Lower lobe of right lung (tissue), 2 donors: ENCODE data around the gene HS6ST3. TPM values are rescaled to one million over a fixed set of nuclear protein-coding genes. Genes with fewer than 3 reads are reported as not detected.

ENCODE experiments used
- ATAC-seq, 2 donors: fragments of 200-7000 bp; cut with Tn5 transposase; one replicate each; pipeline ENCODE4 v1.9.1; 2020 to 2022; ENCODE audit warnings: mild to moderate bottlenecking in 2 of 2, moderate library complexity in 2 of 2
- DNase-seq: peaks from one replicate; pipeline ENCODE4 v3.0.0-alpha.2; 2020
- H3K27ac ChIP-seq: fragments of 200-600 bp; one replicate; pipeline ENCODE4 v1.8.0; 2022
- H3K27me3 ChIP-seq: fragments of 200-600 bp; one replicate; pipeline ENCODE4 v1.8.0; 2022; ENCODE audit warnings: low read depth
- H3K36me3 ChIP-seq: fragments of 200-600 bp; one replicate; pipeline ENCODE4 v1.8.0; 2022; ENCODE audit warnings: mild to moderate bottlenecking
- H3K4me1 ChIP-seq: fragments of 200-600 bp; one replicate; pipeline ENCODE4 v1.8.0; 2022
- H3K4me3 ChIP-seq: fragments of 200-600 bp; one replicate; pipeline ENCODE4 v1.8.0; 2022; ENCODE audit warnings: mild to moderate bottlenecking
- H3K9me3 ChIP-seq: fragments of 200-600 bp; one replicate; pipeline ENCODE4 v1.8.0; 2022
- CTCF ChIP-seq: fragments of 200-600 bp; IDR thresholded peaks from one replicate; pipeline ENCODE4 v1.8.0; 2022; ENCODE audit warnings: antibody characterized with exemption, mild to moderate bottlenecking
- intact Hi-C: fragments of 100-400 bp; cut with DNase I; formaldehyde crosslinking; loops from one replicate; pipeline ENCODE4 v1.11.0; 2022
- total RNA-seq: library from RNA; stranded (reverse); fragmentation: NEBNext Ultra II Directional; extraction: Animal tissue kit (Norgen Biotek cat#: 25700); gene quantifications from one replicate; pipeline ENCODE4 v1.2.1, GENCODE V29; 2021
- donor health status: DM: no; HTN: yes; CAD: no; lungs with severe emphysema.

Gene HS6ST3
- total RNA-seq, 1 donor from 2014 or later, result 0.06 TPM

- H3K4me3 ChIP-seq, result no peak overlapping the region
- H3K9me3 ChIP-seq, result no peaks in the 10 kb centered on the region
- H3K27me3 ChIP-seq, result no peaks in the 10 kb centered on the region
- DNase-seq, result no peak
- TF ChIP-seq CTCF, result no peak
- intact Hi-C loops, result no loop called here
- H3K36me3 ChIP-seq, result no peaks in the 10 kb centered on the region
- no peak overlapping the region for H3K27ac ChIP-seq
- no peak for ATAC-seq
- no peaks in the 10 kb centered on the region for H3K4me1 ChIP-seq
These were observed 620.4 kb downstream of the HS6ST3 start for GRCh38 chr13:96710166-96710862.

GRCh38 chr13:96720446-96720845 lies 630.5 kb downstream of the HS6ST3 start:
- H3K4me1 ChIP-seq, result no peaks in the 10 kb centered on the region
- intact Hi-C loops, result no loop called here
- no peak for ATAC-seq
- H3K27ac ChIP-seq, result no peak overlapping the region
- DNase-seq, result no peak
- no peaks in the 10 kb centered on the region for H3K27me3 ChIP-seq
- H3K4me3 ChIP-seq, result no peak overlapping the region
- H3K9me3 ChIP-seq, result no peaks in the 10 kb centered on the region
- H3K36me3 ChIP-seq, result no peaks in the 10 kb centered on the region
- TF ChIP-seq CTCF, result no peak

DNA sequence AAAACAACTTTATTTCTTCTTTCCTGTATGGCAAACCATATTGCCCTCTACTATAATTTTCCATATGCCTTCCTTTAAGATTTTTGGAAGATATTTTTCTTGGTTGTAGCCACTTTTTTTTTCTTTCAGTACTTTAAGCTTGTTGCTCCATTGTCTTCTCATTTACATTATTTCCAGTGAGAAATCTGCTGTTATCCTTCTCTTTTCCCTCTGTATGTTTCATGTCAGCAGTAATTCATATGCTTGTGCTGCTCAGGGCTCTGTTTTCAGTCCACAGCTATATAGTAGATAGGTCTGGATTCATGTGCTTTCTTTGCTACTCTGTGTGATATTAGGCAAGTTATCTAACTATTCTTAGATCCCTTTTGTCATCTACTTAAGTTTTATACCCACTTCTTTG lies 636.7 kb downstream of the HS6ST3 start:
- ATAC-seq (no peak), DNase-seq (no peak)
- TF ChIP-seq CTCF, result no peak
- intact Hi-C loops, result no loop called here
- no peak overlapping the region for H3K4me3 ChIP-seq
- no peaks in the 10 kb centered on the region for H3K36me3 ChIP-seq
- no peaks in the 10 kb centered on the region for H3K9me3 ChIP-seq
- H3K27me3 ChIP-seq, result no peaks in the 10 kb centered on the region
- no peaks in the 10 kb centered on the region for H3K4me1 ChIP-seq
- H3K27ac ChIP-seq, result no peak overlapping the region

- intact Hi-C loops, result no loop called here
- no peaks in the 10 kb centered on the region for H3K9me3 ChIP-seq
- TF ChIP-seq CTCF, result no peak
These were observed 638.6 kb downstream of the HS6ST3 start for GRCh38 chr13:96728463-96728862.

DNA sequence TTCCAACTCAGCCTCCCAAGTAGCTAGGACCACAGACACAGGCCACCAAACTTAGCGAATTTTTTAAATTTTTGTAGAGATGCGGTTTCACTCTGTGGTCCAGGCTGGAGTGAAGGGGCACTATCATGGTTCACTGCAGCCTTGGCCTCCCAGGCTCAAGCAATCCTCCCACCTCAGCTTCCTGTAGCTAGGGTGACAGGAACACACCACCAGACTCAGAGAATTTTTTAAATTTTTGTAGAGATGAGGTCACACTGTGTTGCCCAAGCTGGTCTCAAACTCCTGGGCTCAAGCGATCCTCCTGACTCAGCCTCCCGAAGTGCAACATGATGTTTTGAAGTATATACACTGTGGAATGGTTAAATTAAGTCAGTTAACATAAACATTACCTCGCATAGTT lies 640.8 kb downstream of the HS6ST3 start:
- DNase-seq (no peak), ATAC-seq (no peak)
- no peaks in the 10 kb centered on the region for H3K9me3 ChIP-seq
- TF ChIP-seq CTCF, result no peak
- H3K4me1 ChIP-seq, result no peaks in the 10 kb centered on the region
- H3K4me3 ChIP-seq, result no peak overlapping the region
- no peaks in the 10 kb centered on the region for H3K36me3 ChIP-seq
- intact Hi-C loops, result no loop called here
- no peak overlapping the region for H3K27ac ChIP-seq
- H3K27me3 ChIP-seq, result no peaks in the 10 kb centered on the region

More at GRCh38 chr13:96728463-96728862, 638.6 kb downstream of the HS6ST3 start:
- Histone ChIP-seq H3K4me1 (no peaks in the 10 kb centered on the region), H3K36me3 (no peaks in the 10 kb centered on the region), H3K27ac (no peak overlapping the region), H3K4me3 (no peak overlapping the region), H3K27me3 (no peaks in the 10 kb centered on the region)
- ATAC-seq, result no peak
- no peak for DNase-seq
